ENCODE data around the gene CTSA. TPM values are rescaled to one million over a fixed set of nuclear protein-coding genes. Genes with fewer than 3 reads are reported as not detected.

The CTSA gene
- total RNA-seq, 1 donor from 2014 or later: 55.3 TPM

DNA sequence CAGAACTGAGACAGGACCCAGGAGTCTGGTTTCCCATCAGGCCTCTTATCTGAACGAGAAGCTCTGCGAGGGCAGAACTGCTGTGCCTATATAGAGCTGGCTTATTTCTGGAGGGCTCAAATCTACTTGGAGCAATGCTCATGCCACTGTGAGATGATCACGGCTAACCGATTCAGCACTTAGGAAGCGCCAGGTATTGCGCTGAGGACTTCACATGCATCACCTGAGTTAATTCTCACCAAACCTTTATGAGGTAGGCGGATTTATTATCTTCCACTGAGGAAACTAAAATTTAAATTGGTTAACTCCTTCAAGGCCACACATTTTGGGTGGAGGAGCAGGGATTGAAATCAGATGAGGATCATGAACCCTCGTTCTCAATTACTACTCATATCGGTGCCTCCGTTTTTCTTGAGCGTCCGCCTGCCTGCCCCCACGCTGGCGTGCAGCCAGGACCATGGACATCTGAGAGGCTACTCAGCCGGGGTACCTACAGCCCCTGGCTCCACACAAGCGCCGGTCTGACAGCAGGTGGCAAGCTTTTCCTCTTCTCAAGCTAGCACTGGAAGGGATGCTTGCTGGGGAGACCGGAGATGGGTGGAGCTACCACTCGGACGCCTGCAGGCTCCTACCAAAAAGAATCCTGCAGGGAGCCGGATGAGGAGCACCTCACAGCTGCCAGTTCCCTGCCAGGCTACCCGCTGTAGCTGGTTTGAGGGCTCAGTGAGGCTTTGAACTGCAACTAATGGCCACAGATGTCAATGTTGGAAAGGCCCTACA, 42.3 kb downstream of the CTSA start:
- Mint-ChIP-seq H3K9me3 (no peaks in the 10 kb centered on the region), H3K4me3 (peak overlapping the region; percentile 96), H3K27ac (ENCODE audit: unreplicated experiment) (peak overlapping the region; percentile 100), H3K4me1 (peaks cover 31% of the 10 kb centered on the region), H3K27me3 (ENCODE audit: low read depth) (peaks cover 7% of the 10 kb centered on the region), H3K36me3 (ENCODE audit: low read depth) (peaks cover 2% of the 10 kb centered on the region)
- TF ChIP-seq, protein P1, sequence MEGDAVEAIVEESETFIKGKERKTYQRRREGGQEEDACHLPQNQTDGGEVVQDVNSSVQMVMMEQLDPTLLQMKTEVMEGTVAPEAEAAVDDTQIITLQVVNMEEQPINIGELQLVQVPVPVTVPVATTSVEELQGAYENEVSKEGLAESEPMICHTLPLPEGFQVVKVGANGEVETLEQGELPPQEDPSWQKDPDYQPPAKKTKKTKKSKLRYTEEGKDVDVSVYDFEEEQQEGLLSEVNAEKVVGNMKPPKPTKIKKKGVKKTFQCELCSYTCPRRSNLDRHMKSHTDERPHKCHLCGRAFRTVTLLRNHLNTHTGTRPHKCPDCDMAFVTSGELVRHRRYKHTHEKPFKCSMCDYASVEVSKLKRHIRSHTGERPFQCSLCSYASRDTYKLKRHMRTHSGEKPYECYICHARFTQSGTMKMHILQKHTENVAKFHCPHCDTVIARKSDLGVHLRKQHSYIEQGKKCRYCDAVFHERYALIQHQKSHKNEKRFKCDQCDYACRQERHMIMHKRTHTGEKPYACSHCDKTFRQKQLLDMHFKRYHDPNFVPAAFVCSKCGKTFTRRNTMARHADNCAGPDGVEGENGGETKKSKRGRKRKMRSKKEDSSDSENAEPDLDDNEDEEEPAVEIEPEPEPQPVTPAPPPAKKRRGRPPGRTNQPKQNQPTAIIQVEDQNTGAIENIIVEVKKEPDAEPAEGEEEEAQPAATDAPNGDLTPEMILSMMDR (conservative IDR thresholded peaks at IDR 0.05): peak; percentile 47
- peak; percentile 40 for DNase-seq (ENCODE audit: low read depth, low spot score)

DNA sequence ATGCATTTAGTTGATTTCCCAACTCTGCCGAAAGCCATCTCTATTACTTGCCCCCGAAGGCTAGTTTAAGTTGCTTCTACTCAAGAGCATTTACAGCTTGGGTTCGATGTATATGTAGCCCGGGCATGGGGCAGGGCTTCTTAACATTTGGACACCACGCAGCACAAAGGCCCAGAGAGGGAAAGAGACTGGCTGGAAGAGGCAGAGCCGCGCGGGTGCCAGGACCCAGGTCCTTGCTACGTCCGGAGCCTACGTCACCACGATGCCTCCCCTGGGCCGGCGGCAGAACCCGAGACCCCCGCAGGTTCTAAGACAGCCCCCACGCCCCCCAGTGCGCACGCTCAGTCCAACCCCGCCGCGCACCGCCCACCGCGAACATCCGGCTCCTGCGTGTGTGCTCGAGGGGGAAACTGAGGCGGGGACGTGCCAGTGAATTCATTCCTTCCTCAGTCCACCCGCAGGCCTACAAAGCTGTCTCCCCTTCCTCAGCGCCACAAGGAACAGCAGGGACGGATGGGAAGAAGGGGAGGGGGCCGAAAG, 43.0 kb downstream of the CTSA start:
- Mint-ChIP-seq H3K27me3 (ENCODE audit: low read depth) (peaks cover 7% of the 10 kb centered on the region), H3K27ac (ENCODE audit: unreplicated experiment) (peak overlapping the region; percentile 100), H3K36me3 (ENCODE audit: low read depth) (peaks cover 3% of the 10 kb centered on the region), H3K4me3 (peak overlapping the region; percentile 96), H3K4me1 (peaks cover 31% of the 10 kb centered on the region), H3K9me3 (no peaks in the 10 kb centered on the region)
- no peak for DNase-seq (ENCODE audit: low read depth, low spot score)
- TF ChIP-seq, protein P1 (conservative IDR thresholded peaks at IDR 0.05): no peak

GRCh38 chr20:45934586-45935415, 43.7 kb downstream of the CTSA start, which contains the start of gene PCIF1:
Gene PCIF1, plus strand, starts transcription at chr20:45934683. Its CDS starts 4,317 bp downstream, at chr20:45939000.
- Mint-ChIP-seq H3K4me3 (peak within 1 kb of the TSS; percentile 96), H3K36me3 (ENCODE audit: low read depth) (peaks cover 8% of the 10 kb centered on the region), H3K4me1 (peaks cover 31% of the 10 kb centered on the region), H3K27me3 (ENCODE audit: low read depth) (peaks cover 7% of the 10 kb centered on the region), H3K9me3 (no peaks in the 10 kb centered on the region), H3K27ac (ENCODE audit: unreplicated experiment) (peak within 1 kb of the TSS; percentile 100)
- peak; percentile 98 for DNase-seq (ENCODE audit: low read depth, low spot score)
- TF ChIP-seq, protein P1 (conservative IDR thresholded peaks at IDR 0.05): no peak

- DNase-seq (ENCODE audit: low read depth, low spot score): no peak
- peaks cover 7% of the 10 kb centered on the region for H3K27me3 Mint-ChIP-seq (ENCODE audit: low read depth)
- peaks cover 31% of the 10 kb centered on the region for H3K4me1 Mint-ChIP-seq
- no peaks in the 10 kb centered on the region for H3K9me3 Mint-ChIP-seq
- H3K4me3 Mint-ChIP-seq: peak overlapping the region; percentile 96
- H3K36me3 Mint-ChIP-seq (ENCODE audit: low read depth): peaks cover 8% of the 10 kb centered on the region
- TF ChIP-seq, protein P1 (conservative IDR thresholded peaks at IDR 0.05): no peak
- H3K27ac Mint-ChIP-seq (ENCODE audit: unreplicated experiment): peak overlapping the region; percentile 70
Measured at GRCh38 chr20:45935416-45936046, 44.4 kb downstream of the CTSA start.

DNA sequence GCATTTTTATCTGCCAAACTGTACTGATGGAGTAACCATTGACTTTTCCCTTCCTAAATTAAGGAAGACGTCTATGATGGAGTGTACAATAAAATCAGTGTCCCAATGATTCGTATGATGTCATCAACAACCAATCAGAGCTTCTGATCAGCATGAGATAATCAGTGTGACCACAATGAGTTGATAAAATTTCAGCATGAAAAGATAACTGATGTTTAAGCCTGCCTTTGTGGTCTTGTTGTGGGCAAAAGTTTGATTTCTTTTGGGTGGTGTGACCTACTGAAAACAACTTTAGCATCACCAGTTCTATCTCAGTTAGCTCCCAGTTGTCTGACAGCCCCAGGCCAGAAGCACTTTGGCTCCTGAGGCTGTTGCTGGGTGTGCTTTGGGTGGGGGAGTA, 46.6 kb downstream of the CTSA start:
- peak overlapping the region; percentile 57 for H3K4me3 Mint-ChIP-seq
- peaks cover 7% of the 10 kb centered on the region for H3K27me3 Mint-ChIP-seq (ENCODE audit: low read depth)
- TF ChIP-seq, protein P1 (conservative IDR thresholded peaks at IDR 0.05): no peak

More for the DNA sequence above, 46.6 kb downstream of the CTSA start:
- H3K27ac Mint-ChIP-seq (ENCODE audit: unreplicated experiment): no peak overlapping the region
- no peaks in the 10 kb centered on the region for H3K9me3 Mint-ChIP-seq
- H3K4me1 Mint-ChIP-seq: peaks cover 31% of the 10 kb centered on the region
- peaks cover 8% of the 10 kb centered on the region for H3K36me3 Mint-ChIP-seq (ENCODE audit: low read depth)
- DNase-seq (ENCODE audit: low read depth, low spot score): no peak

Measured in neural crest cell (in vitro differentiated cells).